HepG2 (cell line): ENCODE results near the gene GPC6. TPM values are rescaled to one million over a fixed set of nuclear protein-coding genes. Genes with fewer than 3 reads are reported as not detected.

Source experiments
- ATAC-seq: fragments of 200-7000 bp; cut with Tn5 transposase; 3 replicates; pipeline ENCODE4 v1.9.1; 2020; ENCODE audit warnings: mild to moderate bottlenecking, moderate library complexity
- BruUV-seq: library from RNA; stranded (reverse); fragments of 400-500 nt; replicated peaks from 2 replicates; lab custom pipeline; 2021; lab: Mats Ljungman, UMichigan
- CTCF ChIA-PET: fragments of 300-600 bp; formaldehyde crosslinking; extraction: SDS; loops from one replicate; lab custom pipeline; 2021; ENCODE audit warnings: low total read pairs, inconsistent platforms, low intra/inter-chr PET ratio; lab: Yijun Ruan, JAX
- POLR2A ChIA-PET: fragments of 350-600 bp; sonication (Branson Sonifier 250); formaldehyde crosslinking; loops from one replicate; lab custom pipeline; 2020; ENCODE audit warnings: antibody characterized with exemption, inconsistent platforms; lab: Yijun Ruan, JAX
- DNase-seq: peaks from one replicate; pipeline ENCODE4 v3.0.0-alpha.2; 2015; ENCODE audit warnings: low spot score
- FAIRE-seq: peaks from 3 replicates; lab custom pipeline; 2011; peaks lifted over from hg19 to GRCh38; lab: Jason Lieb, UNC
- H2AFZ ChIP-seq: one replicate; pipeline ENCODE4 v1.6.1; 2011; ENCODE audit warnings: low read length, inconsistent platforms
- H3K27ac ChIP-seq: fragments of 300-600 bp; 3 replicates; pipeline ENCODE4 v1.8.0; 2011; ENCODE audit warnings: mixed run types, mild to moderate bottlenecking, mixed read lengths, low read length, inconsistent platforms; ENCODE audit not compliant: insufficient read depth; ENCODE audit errors: extremely low read length
- H3K27me3 ChIP-seq, 2 experiments: fragments of 200-600 bp in 1 of 2; 2 replicates in 1 of 2; 3 replicates in 1 of 2; pipeline versions ENCODE4 v1.6.0 to v1.8.0; 2011; ENCODE audit warnings: low read length in 2 of 2, mild to moderate bottlenecking in 2 of 2, moderate library complexity in 2 of 2, inconsistent platforms in 1 of 2; ENCODE audit not compliant: insufficient read depth in 2 of 2, control insufficient read depth in 1 of 2
- H3K36me3 ChIP-seq, 2 experiments: fragments of 200-600 bp in 1 of 2; replicated peaks in 1 of 2; 2 replicates in 1 of 2; 3 replicates in 1 of 2; pipeline versions ENCODE4 v1.5.1 to v1.8.0; 2011; ENCODE audit warnings: low read length in 2 of 2, inconsistent platforms in 1 of 2; ENCODE audit not compliant: insufficient read depth in 2 of 2, control insufficient read depth in 1 of 2
- H3K4me1 ChIP-seq: 2 replicates; pipeline ENCODE4 v1.5.1; 2012; ENCODE audit warnings: low read length, inconsistent platforms; ENCODE audit not compliant: insufficient read depth
- H3K4me2 ChIP-seq: 2 replicates; pipeline ENCODE4 v1.6.0; 2011; ENCODE audit warnings: low read depth, low read length, inconsistent platforms
- H3K4me3 ChIP-seq, 3 experiments: fragments of 200-600 bp in 1 of 3; sonication (generic), shearing (Covaris generic) in 1 of 3; replicated peaks in 1 of 3; 2 replicates each; pipeline ENCODE4 v1.5.1; 2011 to 2016; ENCODE audit warnings: low read length in 3 of 3, inconsistent platforms in 2 of 3, low read depth in 2 of 3, mild to moderate bottlenecking in 2 of 3, control low read depth in 1 of 3, mixed read lengths in 1 of 3; ENCODE audit not compliant: insufficient read depth in 1 of 3
- H3K79me2 ChIP-seq: one replicate; pipeline ENCODE4 v1.6.1; 2011; ENCODE audit warnings: low read length, inconsistent platforms; ENCODE audit not compliant: insufficient read depth
- H3K9ac ChIP-seq: 2 replicates; pipeline ENCODE4 v1.6.0; 2011; ENCODE audit warnings: mild to moderate bottlenecking, low read depth, low read length, inconsistent platforms; ENCODE audit not compliant: insufficient read depth
- H3K9me3 ChIP-seq: 2 replicates; pipeline ENCODE4 v1.5.1; 2012; ENCODE audit warnings: mild to moderate bottlenecking, low read length
- H4K20me1 ChIP-seq: 2 replicates; pipeline ENCODE4 v1.6.0; 2011; ENCODE audit warnings: inconsistent platforms, mild to moderate bottlenecking, low read length, moderate library complexity; ENCODE audit not compliant: insufficient read depth
- CCDC6 ChIP-seq: sonication (generic); formaldehyde crosslinking; IDR thresholded peaks from 2 replicates; pipeline ENCODE4 v1.8.1; 2022; ENCODE audit warnings: mild to moderate bottlenecking, missing genetic modification reagents, moderate library complexity
- GMEB2 ChIP-seq: IDR thresholded peaks from 2 replicates; pipeline ENCODE4 v1.6.1; 2016; ENCODE audit warnings: missing biosample characterization, missing genetic modification reagents, low read depth
- HBP1 ChIP-seq: IDR thresholded peaks from 2 replicates; pipeline ENCODE4 v1.6.1; 2016; ENCODE audit warnings: low read depth, control low read depth
- MAFK ChIP-seq, 2 experiments: IDR thresholded peaks in 1 of 2; conservative IDR thresholded peaks in 1 of 2; 2 replicates each; pipeline ENCODE4 v1.6.1; 2011; ENCODE audit warnings: improper control_type of control experiment in 2 of 2, low read length in 2 of 2
- MLLT10 ChIP-seq: sonication (generic); formaldehyde crosslinking; IDR thresholded peaks from 2 replicates; pipeline ENCODE4 v1.4.0; 2020; ENCODE audit warnings: missing genetic modification reagents
- NR2F6 ChIP-seq, 2 experiments: IDR thresholded peaks; 2 replicates each; pipeline ENCODE4 v1.6.1; 2016; ENCODE audit warnings: antibody characterized with exemption in 1 of 2, mild to moderate bottlenecking in 1 of 2
- PATZ1 ChIP-seq: sonication (generic); formaldehyde crosslinking; IDR thresholded peaks from 2 replicates; pipeline ENCODE4 v1.4.0; 2020; ENCODE audit warnings: missing genetic modification reagents
- SAFB2 ChIP-seq: sonication (generic); formaldehyde crosslinking; IDR thresholded peaks from 2 replicates; pipeline ENCODE4 v1.5.1; 2020; ENCODE audit warnings: missing genetic modification reagents, low read depth, mild to moderate bottlenecking, borderline replicate concordance
- SNAPC5 ChIP-seq: sonication (generic); formaldehyde crosslinking; IDR thresholded peaks from 2 replicates; pipeline ENCODE4 v1.8.1; 2023; ENCODE audit warnings: mild to moderate bottlenecking, missing genetic modification reagents, borderline replicate concordance
- TBP ChIP-seq: sonication (generic); formaldehyde crosslinking; IDR thresholded peaks from 2 replicates; pipeline ENCODE4 v1.5.0; 2020; ENCODE audit warnings: missing genetic modification reagents
- TSC22D2 ChIP-seq: sonication (generic); formaldehyde crosslinking; IDR thresholded peaks from 2 replicates; pipeline ENCODE4 v1.5.1; 2020; ENCODE audit warnings: missing genetic modification reagents, mild to moderate bottlenecking, borderline replicate concordance
- ZFP62 ChIP-seq: sonication (generic); formaldehyde crosslinking; IDR thresholded peaks from 2 replicates; pipeline ENCODE4 v1.4.0; 2020; ENCODE audit warnings: missing genetic modification reagents
- ZNF441 ChIP-seq: sonication (generic); formaldehyde crosslinking; IDR thresholded peaks from 2 replicates; pipeline ENCODE4 v1.7.0; 2021; ENCODE audit warnings: missing genetic modification reagents, borderline replicate concordance
- ZNF644 ChIP-seq: IDR thresholded peaks from 2 replicates; pipeline ENCODE4 v1.6.1; 2016; ENCODE audit warnings: low read depth
- ZSCAN29 ChIP-seq: sonication (generic); formaldehyde crosslinking; conservative IDR thresholded peaks from 2 replicates; pipeline ENCODE4 v1.4.0; 2020; ENCODE audit warnings: mild to moderate bottlenecking, missing genetic modification reagents
- WGBS: methylation state at CpG from one replicate; pipeline ENCODE4 v1.1.6; 2017; ENCODE audit warnings: low lambda C conversion rate; 5-methylcytosine and 5-hydroxymethylcytosine counted together
- in situ Hi-C: cut with HindIII; loops from 2 replicates; pipeline ENCODE4 v1.10.0; 2017; ENCODE audit warnings: low pct_unique_long_range_greater_than_20kb; ENCODE audit not compliant: extremely low pct_ligation_motif_present
- intact Hi-C: fragments of 100-400 bp; cut with micrococcal nuclease; formaldehyde crosslinking; loops from one replicate; pipeline ENCODE4 v1.10.0; 2022; ENCODE audit not compliant: unreplicated experiment
- polyA plus RNA-seq, 8 experiments: library from polyadenylated mRNA; depleted of rRNA in 3 of 8; stranded (reverse) in 7 of 8; unstranded in 1 of 8; fragments of >200 nt; fragmentation: Illumina TruSeq in 4 of 8; extraction: Trizol in 4 of 8; gene quantifications; 2 replicates each; pipeline versions ENCODE4 v1.2.1 to v1.2.3, GENCODE V29; 2011 to 2016; ENCODE audit warnings: low read depth in 4 of 8, missing spikeins in 1 of 8, mixed read lengths in 1 of 8; ENCODE audit not compliant: insufficient read depth in 1 of 8
- total RNA-seq, 5 experiments: library from RNA; depleted of rRNA; stranded (reverse); fragments of >200 nt; fragmentation: Illumina TruSeq; extraction: Trizol; gene quantifications; 2 replicates each; pipeline ENCODE4 v1.2.3, GENCODE V29; 2016; ENCODE audit warnings: low read depth in 1 of 5

GPC6 gene
- total and polyA plus RNA-seq, 2 of the 13 experiments (the other 11 are each of a cell fraction or from before 2014, with no cell fraction given), result 24.5 to 33.9 TPM

- no peaks in the 10 kb centered on the region for H4K20me1 ChIP-seq
- ChIA-PET CTCF (no interaction called here), POLR2A (no interaction called here)
- peaks cover 28% of the 10 kb centered on the region for H3K4me1 ChIP-seq
- no peaks in the 10 kb centered on the region for H3K79me2 ChIP-seq
- in situ Hi-C loops (no loop called here), intact Hi-C loops (no loop called here)
- H3K4me3 ChIP-seq, result no peak overlapping the region
- no peak overlapping the region for H3K4me2 ChIP-seq
- H3K9ac ChIP-seq, result no peak overlapping the region
- H3K27ac ChIP-seq, result no peak overlapping the region
- no peak for TF ChIP-seq TBP
- peak in 1 of 2 experiments; percentile 52; a peak in 3 of 4 replicates for TF ChIP-seq MAFK (conservative IDR thresholded peaks at IDR 0.05 in 1 of 2, IDR thresholded peaks at IDR 0.05 in 1 of 2; ENCODE audit: low read length in 2 of 2)
- TF ChIP-seq CCDC6, result no peak
- H3K9me3 ChIP-seq, result no peaks in the 10 kb centered on the region
- 95% methylated on average over 2 of the region's 2 CpGs for WGBS
- ATAC-seq, result no peak
- no peak for DNase-seq
- H2AFZ ChIP-seq, result no peak overlapping the region
- no TSS peak for BruUV-seq
- H3K27me3 ChIP-seq, result no peaks in the 10 kb centered on the region
- no peak for FAIRE-seq
- no peaks in the 10 kb centered on the region for H3K36me3 ChIP-seq
These were observed 119.2 kb downstream of the GPC6 start for GRCh38 chr13:93345770-93346169.

GRCh38 chr13:93352616-93353015, 126.0 kb downstream of the GPC6 start:
- in situ Hi-C loops (no loop called here), intact Hi-C loops (no loop called here)
- 100% methylated on average over 4 of the region's 4 CpGs for WGBS
- no peak overlapping the region for H3K9ac ChIP-seq
- ChIA-PET POLR2A (no interaction called here), CTCF (no interaction called here)
- H3K4me3 ChIP-seq, result no peak overlapping the region
- H3K4me2 ChIP-seq, result no peak overlapping the region
- no peaks in the 10 kb centered on the region for H4K20me1 ChIP-seq
- no peaks in the 10 kb centered on the region for H3K79me2 ChIP-seq
- no peaks in the 10 kb centered on the region for H3K36me3 ChIP-seq
- H3K27ac ChIP-seq, result no peak overlapping the region
- H3K4me1 ChIP-seq, result 0 out of 2 replicates have a peak, but pooled peaks cover 4% of the 10 kb centered on the region
- no TSS peak for BruUV-seq
- H3K9me3 ChIP-seq, result no peaks in the 10 kb centered on the region
- ATAC-seq (no peak), FAIRE-seq (no peak), DNase-seq (no peak)
- H2AFZ ChIP-seq, result no peak overlapping the region
- no peaks in the 10 kb centered on the region for H3K27me3 ChIP-seq
- no peak for TF ChIP-seq MLLT10 (CRISPR knock-in tag)
- no peak for TF ChIP-seq SNAPC5 (CRISPR knock-in tag)
- TF ChIP-seq SAFB2 (CRISPR knock-in tag), result no peak
- no peak for TF ChIP-seq ZNF441 (CRISPR knock-in tag)
- TF ChIP-seq ZFP62 (CRISPR knock-in tag), result no peak
- TF ChIP-seq HBP1, result no peak
- TF ChIP-seq NR2F6 (IDR thresholded peaks at IDR 0.05), result no peak
- no peak for TF ChIP-seq NR2F6 (CRISPR knock-in tag; IDR thresholded peaks at IDR 0.05)
- no peak for TF ChIP-seq ZNF644
- no peak for TF ChIP-seq TSC22D2 (CRISPR knock-in tag)
- no peak for TF ChIP-seq ZSCAN29 (CRISPR knock-in tag)
- TF ChIP-seq GMEB2 (CRISPR knock-in tag), result no peak
- TF ChIP-seq PATZ1 (CRISPR knock-in tag), result no peak
